ENCODE data around the gene CDH4. TPM values are rescaled to one million over a fixed set of nuclear protein-coding genes. Genes with fewer than 3 reads are reported as not detected.

CDH4 gene
- total and polyA plus RNA-seq, 2 of the 4 experiments (the other 2 are of a cell fraction): 1.6 to 3.5 TPM

GRCh38 chr20:61596687-61597330 is 344.7 kb downstream of the CDH4 start:
- ATAC-seq (ENCODE audit: low read depth): no peak
- intact Hi-C loops (cut with micrococcal nuclease): no loop called here
- BruUV-seq (replicated peaks): no TSS peak

More at GRCh38 chr20:61596687-61597330, 344.7 kb downstream of the CDH4 start:
- Histone ChIP-seq H2AK5ac (ENCODE audit: low read depth, low read length) (no peak overlapping the region), H2BK5ac (ENCODE audit: low read depth, low read length, poor library complexity, severe bottlenecking) (no peak overlapping the region), H3K4ac (ENCODE audit: low read depth, low read length) (no peak overlapping the region), H4K91ac (ENCODE audit: insufficient read depth, low read depth, low read length) (no peak overlapping the region), H3K79me1 (ENCODE audit: low read depth in 1 of 2, low read length in 2 of 2) (no peaks in the 10 kb centered on the region), H3K9me1 (ENCODE audit: insufficient read depth, low read length) (no peaks in the 10 kb centered on the region), H3K14ac (replicated peaks; ENCODE audit: low read depth, low read length) (no peak overlapping the region), H4K8ac (ENCODE audit: low read depth in 2 of 2, low read length in 2 of 2) (no peak overlapping the region), H4K20me1 (ENCODE audit: insufficient read depth, low read length) (no peaks in the 10 kb centered on the region), H2AK9ac (replicated peaks; ENCODE audit: low read depth, low read length, poor library complexity) (no peak overlapping the region), H3K56ac (ENCODE audit: extremely low read depth, insufficient read depth, low read length) (no peak overlapping the region), H3K18ac (ENCODE audit: low read depth, low read length) (no peak overlapping the region), H2BK15ac (ENCODE audit: low read depth, low read length) (no peak overlapping the region), H2BK20ac (ENCODE audit: low read depth, low read length) (no peak overlapping the region), H3K4me1 (ENCODE audit: control insufficient read depth, insufficient read depth, low read length) (no peaks in the 10 kb centered on the region), H3K9ac (ENCODE audit: low read depth, low read length) (no peak overlapping the region), H2AFZ (replicated peaks; ENCODE audit: low read length, poor library complexity) (no peak overlapping the region), H3K36me3 (ENCODE audit: control insufficient read depth, insufficient read depth, low read length) (no peaks in the 10 kb centered on the region), H4K5ac (ENCODE audit: low read depth, low read length) (no peak overlapping the region), H3K9me3 (ENCODE audit: control insufficient read depth, insufficient read depth, low read length) (peaks cover 39% of the 10 kb centered on the region), H3K4me2 (ENCODE audit: low read depth, low read length) (no peak overlapping the region), H3K27me3 (ENCODE audit: control insufficient read depth, insufficient read depth, low read length) (no peaks in the 10 kb centered on the region), H2BK120ac (ENCODE audit: low read depth, low read length) (no peak overlapping the region), H3K23ac (ENCODE audit: low read depth, low read length) (no peak overlapping the region), H3K27ac (ENCODE audit: insufficient read depth, low read length) (no peak overlapping the region), H3K4me3 (ENCODE audit: insufficient read depth, low read depth, low read length) (no peak overlapping the region)
- dilution Hi-C loops (cut with HindIII; ENCODE audit: low sequenced_read_pairs, unreplicated experiment): no loop called here
- WGBS, 2 experiments (ENCODE audit: extremely low coverage in 2 of 2, insufficient read length in 1 of 2): no CpG with 5 or more reads among the region's 8 CpGs
- no peak for TF ChIP-seq BHLHE40 (IDR thresholded peaks at IDR 0.05; ENCODE audit: low read depth, low read length)
- no peak for TF ChIP-seq MAFK (IDR thresholded peaks at IDR 0.05; ENCODE audit: low read depth, low read length)
- no peak for TF ChIP-seq FOS (IDR thresholded peaks at IDR 0.05; ENCODE audit: low read depth, low read length)
- TF ChIP-seq USF2 (IDR thresholded peaks at IDR 0.05; ENCODE audit: low read depth, low read length): no peak
- TF ChIP-seq MAZ (IDR thresholded peaks at IDR 0.05; ENCODE audit: borderline replicate concordance, low read depth, low read length): no peak
- TF ChIP-seq MXI1 (IDR thresholded peaks at IDR 0.05; ENCODE audit: borderline replicate concordance, low read depth, low read length): no peak
- TF ChIP-seq ELK1 (IDR thresholded peaks at IDR 0.05; ENCODE audit: borderline replicate concordance, low read depth, low read length): no peak
- TF ChIP-seq CHD1 (IDR thresholded peaks at IDR 0.05; ENCODE audit: low read depth, low read length): no peak
- CTCF ChIA-PET: no interaction called here
- peak; percentile 5 for DNase-seq
- in situ Hi-C loops (cut with MboI; ENCODE audit: low sequenced_read_pairs): no loop called here
- POLR2A ChIA-PET (ENCODE audit: unreplicated experiment): no interaction called here

Data from IMR-90 (cell line).